ENCODE results near the gene ZNF784.

ZNF784 gene

DNA sequence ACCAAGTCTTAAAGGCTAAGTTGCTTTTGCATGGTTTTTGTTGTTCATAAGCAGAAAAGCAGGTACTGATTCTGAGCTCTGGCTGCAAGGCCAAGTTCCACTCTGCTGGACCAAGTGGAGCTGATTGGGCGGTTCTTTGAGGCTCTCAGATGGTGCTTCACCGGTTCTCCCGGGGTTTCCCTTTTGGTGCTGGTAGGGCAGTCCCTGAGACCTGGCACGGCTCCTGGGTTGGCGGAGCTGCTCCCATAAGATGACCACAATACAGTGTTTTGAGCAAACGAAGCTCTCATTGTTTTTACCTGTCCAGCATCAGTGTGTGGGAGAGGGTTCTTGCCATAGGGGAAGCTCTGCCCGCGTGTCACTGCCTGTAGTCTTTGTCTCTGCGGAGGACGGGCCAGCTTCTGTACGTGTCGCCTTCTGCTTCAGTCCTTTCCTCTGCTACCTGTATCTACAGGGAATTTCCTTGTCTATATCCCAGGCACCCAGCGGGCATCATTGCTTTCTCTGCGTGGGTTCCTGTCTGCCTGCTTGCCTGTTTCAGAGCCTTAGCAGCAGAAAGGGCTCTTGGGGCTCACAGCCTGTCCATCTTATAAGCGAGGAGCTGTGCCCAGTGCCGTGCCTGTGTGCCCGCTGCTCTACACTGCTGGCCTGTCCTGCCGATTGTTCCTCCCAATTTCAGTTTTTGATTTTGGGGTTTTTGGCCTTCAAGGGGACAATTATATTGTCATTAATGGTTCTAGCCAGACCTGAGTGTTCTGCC, 32.8 kb upstream of the ZNF784 start:
- DNase-seq: no peak

DNA sequence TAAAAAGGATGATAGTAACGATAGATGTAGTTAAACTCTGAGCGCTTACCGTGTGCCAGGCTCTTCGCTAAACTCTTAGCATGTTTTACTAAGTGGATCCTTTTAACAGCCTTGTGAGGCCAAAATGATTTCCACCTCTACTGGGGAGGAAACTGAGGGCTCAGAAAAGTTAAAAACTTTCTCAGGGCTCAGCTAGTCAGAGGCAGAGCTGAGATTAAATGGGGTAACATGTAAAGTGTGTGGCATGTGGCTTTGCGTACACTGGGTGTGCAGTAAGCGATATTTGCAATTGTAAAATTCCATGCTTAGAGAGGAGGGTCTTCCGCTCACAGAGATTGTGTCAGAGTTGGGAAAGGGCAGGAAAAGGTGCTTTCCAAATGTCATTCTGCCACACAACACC, 32.2 kb upstream of the ZNF784 start:
- DNase-seq: no peak

DNA sequence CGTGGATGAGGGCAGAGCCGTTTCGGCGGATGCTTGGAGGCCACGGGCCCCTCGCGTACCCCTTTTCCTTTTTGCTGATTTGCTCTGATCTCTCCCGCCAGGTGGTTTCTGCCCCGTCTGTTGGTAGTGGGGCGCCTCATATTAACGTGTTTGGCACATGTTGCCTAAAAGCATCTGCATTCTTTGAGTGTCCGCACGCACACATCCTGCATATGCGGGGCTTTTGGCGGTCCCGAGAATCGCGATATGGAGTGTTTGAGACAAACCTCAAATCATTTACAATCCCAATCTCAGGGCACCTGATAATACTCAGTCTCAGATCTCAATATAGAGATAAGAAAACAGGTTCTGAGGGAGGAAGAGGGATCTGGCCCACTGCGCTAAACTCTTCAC, 31.3 kb upstream of the ZNF784 start:
- DNase-seq: no peak

DNA sequence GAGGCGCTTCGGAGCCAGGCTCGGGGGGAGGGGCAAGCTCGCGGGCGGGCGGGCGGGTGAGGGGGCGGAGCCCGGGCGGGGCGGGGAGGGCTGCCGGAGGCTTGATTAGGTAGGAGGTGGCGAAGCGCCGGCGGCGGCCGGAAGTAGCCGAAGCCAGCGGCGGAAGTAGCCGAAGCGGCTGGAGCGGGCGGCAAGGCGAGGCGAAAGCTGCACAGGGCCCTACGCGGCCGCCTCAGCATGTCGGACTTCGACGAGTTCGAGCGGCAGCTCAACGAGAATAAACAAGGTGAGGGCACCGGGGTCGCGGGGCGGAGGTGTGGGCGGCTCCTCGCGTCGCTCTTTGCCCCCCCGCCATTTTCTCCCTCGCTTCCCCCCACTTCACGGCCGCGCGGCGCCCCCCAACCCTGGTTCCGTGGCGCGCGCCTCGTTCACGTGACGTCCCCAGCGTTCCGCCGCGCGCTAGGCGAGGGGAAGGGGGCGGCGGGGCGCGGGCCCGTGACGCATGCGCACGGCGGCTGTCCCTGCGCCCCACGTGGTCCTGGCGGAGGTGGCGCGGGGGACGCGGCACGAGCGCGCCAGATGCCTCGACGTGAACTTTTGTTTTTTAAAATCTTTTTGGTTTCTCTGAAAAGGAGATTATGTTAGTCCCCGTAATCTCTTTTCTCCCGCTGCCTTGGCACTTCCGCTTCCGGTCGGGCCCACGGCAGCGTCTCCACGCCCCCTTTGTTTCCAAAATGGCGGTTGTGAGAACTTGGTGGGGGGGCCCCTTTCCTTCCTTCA, 30.7 kb upstream of the ZNF784 start, which contains the start of gene U2AF2:
Gene U2AF2 (plus strand): TSS at position 168 of the 780 bp plus-strand sequence. CDS start 70 bp downstream, at position 238.
- DNase-seq: peak in 55 of 58 donors; percentile 52 to 98 (median 95)

DNA sequence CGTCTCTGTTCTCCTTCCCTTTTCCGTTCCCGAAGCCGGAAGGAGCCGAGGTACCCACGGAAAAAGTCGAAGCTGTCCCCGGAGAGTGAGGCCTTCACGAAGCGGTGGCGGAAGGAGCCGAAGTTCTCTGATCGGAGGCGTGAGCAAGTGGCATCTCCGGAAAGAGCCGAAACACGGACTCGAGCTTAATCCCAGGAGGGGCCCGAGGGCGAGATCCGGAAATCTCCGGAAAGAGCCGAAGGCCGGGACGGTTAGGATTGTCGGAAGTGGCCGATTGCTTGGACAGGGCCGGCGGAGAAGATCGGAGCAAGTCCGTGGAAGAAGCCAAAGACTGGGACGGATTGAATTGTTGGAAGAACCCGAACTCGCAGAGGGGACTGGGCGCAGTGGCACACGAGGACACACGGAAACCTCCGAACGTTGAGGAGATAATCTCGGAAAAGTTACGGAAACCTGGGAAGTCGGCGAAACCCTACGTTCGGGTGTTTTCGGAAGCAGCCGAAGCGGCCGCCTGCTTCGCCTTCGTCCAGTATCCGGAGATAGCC, 30.0 kb upstream of the ZNF784 start:
- peak; percentile 88 to 99 (median 97) for DNase-seq

DNA sequence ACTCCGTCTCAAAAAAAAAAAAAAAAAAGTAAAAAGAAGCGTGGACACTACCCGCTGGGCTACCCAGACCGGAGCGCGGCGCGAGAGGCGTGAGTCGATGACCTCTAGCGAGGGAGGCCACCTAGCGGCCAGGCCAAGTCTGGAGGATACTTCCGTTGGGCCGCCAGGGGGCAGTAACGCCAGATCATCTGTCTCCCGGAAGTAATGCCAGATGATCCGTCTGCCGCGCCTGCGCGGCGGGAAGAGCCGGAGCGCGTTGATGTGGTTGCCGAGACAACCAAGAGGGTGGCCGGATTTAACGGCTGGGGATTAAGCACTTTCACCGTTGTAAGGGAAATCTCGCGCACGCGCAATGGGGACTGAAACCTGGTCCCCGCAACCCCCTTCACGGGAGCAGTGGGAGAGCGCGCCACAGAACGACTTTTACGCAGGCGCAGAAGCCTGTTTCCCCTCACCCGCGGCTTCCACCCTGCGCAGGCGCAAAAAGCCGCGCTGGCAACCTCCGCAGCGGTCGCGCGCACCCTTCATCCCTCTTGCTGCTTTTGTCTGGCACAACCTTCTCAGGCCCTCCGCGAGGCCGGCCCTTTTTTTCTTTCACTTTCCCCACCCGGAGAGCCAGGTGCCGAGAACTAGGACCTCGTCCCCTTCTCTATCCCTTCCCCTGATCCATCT, 29.4 kb upstream of the ZNF784 start:
- DNase-seq: peak; percentile 86 to 100 (median 97)

DNA sequence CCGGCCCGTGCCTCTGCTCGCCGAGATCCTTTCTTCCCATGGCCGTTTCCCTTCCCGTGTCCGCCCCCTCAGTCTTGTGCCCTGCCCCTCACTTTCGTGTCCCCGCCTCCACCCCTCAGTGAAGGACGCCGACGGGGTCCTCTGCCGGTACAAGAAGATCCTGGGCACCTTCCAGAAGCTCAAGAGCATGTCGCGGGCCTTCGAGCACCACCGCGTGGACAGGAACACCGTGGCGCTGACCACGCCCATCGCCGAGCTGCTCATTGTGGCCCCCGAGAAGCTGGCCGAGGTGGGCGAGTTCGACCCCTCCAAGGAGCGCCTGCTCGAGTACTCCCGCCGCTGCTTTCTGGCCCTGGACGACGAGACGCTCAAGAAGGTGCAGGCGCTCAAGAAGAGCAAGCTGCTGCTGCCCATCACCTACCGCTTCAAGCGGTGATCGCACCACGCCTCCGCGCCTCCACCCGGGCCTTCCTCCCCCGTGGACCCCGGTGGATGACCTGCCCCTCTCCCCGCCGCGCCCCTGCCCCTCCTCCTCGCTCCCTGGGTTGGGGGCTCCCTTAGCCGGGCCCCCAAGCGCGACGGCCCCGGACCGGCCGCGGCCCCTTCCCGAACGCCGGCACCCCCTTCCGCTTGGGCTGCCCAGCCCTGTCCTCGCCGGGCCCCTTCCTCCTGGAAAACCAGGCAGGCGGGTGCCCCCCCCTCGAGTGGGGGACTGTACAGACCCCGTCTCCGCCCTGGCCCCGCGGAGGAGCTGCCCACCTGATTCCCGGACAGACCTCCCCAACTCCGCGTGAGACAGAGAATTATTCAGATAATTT, 28.2 kb upstream of the ZNF784 start:
- DNase-seq: peak in 1 of 58 donors; percentile 21

DNA sequence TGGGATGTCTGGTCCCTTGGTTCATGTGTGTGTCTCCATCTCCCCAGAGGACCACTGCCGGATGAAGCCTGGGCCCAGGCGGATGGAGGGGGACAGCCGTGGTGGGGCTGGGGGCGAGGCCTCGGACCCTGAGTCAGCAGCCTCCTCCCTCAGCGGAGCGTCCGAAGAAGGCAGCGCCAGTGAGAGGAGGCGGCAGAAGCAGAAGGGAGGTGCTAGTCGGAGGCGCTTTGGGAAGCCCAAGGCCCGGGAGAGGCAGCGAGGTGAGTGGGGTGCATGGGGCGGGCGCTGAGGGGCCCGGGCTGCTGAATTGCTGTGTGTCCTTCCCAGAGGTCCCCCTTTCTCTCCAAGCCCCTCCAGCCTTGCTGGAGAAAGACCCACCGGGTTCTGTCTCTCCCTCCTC, 26.9 kb upstream of the ZNF784 start:
- DNase-seq: no peak

DNA sequence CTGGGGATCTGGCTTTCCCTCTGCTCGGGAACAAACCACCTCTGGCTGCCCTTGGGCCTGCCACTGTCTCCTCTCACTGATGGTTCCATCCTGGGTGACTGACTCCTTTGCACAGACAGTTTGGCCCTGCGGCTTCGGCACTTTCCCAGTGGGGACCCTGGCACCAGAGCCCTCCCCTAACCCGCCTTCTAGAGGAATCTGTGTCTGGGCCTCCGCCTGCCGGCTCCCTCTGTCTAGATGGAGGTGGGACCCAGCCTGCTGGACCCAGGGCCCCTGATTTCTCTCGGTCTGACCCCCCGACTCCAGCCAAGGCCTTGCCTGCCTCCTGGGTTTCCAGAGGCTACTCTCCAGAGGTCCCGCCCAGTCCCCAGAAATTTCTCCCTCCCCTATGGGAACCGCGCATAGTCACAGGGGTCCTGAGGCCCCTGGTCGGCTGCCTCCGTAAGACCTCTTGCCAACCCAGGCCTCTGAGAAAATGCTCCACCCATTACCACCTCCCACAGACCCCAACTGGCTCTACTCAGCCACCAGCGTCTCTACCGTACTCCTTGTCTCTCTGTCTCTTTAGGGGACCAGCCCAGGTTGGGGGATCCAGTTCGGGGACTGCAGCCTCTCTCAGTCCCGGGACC, 26.4 kb upstream of the ZNF784 start:
- no peak for DNase-seq

DNA sequence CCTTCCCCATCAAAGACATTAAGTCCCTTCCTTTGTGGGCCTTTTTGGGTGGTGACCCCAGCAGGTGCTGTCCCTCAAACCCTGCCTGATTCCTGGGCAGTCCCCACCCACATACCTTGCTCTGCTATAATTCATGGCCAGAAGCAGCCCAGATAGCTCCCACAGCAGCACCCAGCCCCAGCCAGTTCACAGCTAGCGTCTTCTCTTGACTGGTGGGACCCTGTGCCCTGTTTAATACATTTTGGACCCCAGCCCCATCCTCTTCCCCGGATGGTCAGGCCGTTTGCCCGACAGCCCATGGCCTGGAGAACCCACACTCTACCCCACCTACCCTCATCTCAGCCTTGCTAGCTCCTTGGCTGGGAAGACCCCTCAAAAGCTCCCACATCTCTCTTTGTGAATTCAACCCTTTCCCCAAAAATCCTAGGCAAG, 25.8 kb upstream of the ZNF784 start:
- DNase-seq: no peak

DNA sequence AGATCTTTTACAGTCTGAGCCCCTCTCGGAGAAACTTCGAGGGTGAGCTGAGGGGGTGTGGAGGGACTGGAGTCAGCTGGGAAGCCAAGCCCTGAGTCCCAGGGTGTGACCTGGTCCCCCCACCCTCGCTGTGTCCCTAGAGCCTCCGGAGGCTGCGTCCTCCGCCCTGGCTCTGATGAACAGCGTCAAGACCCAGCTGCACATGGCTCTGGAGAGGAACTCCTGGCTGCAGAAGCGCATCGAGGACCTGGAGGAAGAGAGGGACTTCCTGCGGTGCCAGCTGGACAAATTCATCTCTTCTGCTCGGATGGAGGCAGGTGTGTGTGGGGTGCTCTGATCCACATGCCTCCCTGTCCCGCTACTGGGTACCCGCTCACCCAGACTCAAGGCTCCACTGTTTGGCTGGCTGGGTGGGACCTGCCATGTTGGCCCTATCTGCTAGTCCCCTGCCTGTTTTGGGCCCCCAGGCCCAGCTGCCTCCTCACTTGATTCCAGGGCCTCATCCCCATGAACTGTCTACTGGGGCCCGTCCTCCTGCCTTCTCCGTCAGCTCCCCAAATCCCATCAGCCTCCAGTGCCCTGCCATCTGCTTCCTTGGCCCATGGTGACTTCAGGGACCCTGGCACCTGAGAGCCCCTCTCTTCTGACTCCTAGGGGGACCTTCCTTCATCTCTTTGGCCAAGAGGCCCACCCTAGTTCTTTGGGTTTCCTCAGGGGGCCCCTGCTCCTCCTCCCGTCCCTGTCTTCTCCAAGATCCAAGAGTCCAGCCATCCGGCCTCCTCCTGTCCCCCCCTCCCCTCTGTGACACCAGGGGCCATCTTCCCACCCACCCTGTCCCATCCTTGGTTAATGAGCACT, 25.1 kb upstream of the ZNF784 start:
- DNase-seq: no peak

DNA sequence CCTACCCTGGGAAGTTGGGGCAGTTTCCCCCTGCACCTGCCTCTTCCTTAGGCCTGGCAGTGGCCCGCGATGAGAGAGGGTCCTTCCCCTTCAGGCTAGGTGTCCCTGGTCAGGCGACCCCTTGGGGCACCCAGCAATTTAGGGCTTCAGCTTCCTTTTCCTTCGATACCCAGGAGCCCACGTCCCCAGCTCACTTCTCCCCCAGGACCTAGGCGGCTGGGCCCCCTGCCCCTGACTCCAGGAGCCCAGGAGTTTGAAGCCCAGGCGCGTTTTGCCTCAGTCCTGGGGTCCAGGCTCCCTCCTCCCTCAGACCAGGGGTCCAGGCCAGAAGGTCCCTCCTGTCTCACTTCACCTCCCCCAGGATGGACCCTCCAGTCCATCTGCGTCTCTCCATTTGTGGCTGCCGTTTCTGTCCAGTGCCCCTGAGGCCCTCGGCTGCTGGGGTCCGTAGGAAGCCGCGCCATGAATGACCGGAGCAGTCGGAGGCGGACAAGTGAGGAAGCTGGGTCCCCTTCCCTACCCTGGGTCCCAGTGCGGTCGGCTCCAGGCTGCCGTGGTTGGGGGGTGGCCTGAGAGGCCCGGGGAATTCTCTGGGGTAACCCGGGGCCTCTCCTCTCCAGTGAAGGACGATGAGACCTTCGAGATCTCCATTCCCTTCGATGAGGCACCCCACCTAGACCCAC, 24.4 kb upstream of the ZNF784 start:
- DNase-seq: peak in 1 of 58 donors; percentile 41

DNA sequence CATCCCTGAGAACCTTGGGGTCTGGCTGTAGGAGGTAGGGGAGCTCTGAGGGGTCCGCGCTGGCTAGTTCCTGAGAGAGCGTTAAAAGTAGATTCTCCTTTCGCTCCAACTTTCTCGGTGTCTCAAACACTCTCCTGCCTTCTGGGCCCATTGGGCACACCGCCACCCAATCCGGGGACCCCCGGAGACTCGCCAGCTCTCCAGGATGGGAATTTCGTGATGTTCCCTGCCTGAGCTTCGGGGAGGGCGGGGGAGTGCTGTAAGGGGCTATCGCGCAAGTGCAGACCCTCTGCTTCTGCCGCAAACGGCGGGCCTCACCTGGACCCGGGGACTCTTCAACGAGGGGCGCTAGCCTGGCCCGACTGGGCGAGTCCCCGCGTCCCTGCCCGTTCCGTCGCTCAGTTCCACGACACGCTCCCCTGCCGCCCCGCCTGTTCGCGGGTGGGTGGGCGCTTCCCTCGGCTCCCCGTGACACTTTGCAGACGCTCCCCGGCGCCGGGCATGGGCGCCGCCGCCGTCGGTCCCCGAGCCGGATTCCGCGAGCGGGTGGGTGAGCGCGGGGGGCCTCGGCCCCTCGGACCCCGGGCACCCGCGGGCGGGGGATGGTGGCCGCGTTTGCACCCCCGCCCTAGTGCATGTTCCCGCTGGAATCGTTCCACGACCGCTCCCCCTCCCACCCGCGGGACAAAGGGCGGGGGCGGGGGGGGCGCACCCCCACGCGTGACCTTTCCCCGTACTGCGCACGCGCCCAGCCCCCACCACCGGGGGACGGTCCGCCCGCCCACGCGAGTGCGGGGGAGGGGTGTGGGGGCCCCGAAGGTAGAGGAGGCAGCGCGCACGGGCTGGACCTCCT, 23.6 kb upstream of the ZNF784 start, which contains the start of gene CCDC106:
Gene CCDC106 (plus strand): TSS at position 481 of the 853 bp plus-strand sequence. CDS start 835 bp downstream, outside the sequence.
- DNase-seq: peak in 56 of 58 donors; percentile 47 to 89 (median 72)

DNA sequence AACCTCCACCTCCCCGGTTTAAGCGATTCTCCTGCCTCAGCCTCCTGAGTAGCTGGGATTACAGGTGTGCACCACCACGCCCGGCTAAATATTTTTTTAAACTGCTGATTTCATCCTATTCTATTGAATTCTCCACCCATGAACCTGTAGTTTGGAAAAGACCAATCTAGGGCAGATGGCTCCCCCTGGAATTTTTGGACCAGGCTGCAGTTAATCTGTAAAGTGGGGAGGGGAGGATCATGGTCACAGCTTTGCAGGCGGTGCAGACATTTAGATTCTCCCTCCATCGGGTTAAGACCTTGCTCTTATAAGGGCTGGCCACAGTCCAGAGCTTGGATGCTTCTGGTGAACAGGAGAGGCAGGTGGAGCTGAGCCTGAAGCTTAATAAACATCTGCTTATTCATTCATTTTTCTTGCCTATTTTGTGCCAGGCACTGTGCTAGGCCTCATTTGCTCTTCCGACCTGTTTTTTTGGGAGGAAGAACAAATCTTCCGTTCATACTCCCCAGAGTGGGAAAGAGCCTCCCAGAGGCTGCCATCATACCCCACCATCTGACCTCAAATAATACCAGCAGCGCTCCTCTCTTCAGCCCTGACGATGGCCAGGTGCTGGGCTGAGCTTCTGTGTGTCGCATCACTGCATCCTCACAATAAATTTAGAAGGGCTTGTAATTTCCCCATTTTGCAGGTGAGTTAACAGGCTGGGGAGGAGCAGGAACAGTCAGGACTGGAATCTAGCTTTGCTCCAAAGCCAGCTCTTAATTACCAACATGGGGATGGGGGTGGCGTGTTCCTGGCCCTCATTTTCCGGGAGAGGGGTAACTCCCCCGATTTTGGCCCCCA, 22.7 kb upstream of the ZNF784 start:
- peak in 1 of 58 donors; percentile 15 for DNase-seq

DNA sequence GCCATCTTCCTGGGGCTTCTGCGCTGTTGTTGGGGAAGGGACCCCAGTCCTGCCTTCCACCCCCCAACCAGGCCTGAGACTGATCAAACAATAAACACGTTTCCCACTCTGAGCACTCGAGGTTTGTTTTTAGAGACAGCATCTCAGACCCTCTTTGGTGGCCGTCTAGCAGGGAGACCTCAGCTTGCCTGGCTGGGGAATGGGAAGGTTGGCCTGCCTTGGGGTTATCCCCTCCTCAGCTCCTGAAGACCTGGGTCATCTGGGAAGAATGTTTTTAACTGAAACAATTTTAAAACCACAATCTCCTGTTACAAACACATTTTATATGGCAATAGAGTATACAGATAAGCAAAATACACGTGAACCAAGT, 21.1 kb upstream of the ZNF784 start:
- DNase-seq: no peak

DNA sequence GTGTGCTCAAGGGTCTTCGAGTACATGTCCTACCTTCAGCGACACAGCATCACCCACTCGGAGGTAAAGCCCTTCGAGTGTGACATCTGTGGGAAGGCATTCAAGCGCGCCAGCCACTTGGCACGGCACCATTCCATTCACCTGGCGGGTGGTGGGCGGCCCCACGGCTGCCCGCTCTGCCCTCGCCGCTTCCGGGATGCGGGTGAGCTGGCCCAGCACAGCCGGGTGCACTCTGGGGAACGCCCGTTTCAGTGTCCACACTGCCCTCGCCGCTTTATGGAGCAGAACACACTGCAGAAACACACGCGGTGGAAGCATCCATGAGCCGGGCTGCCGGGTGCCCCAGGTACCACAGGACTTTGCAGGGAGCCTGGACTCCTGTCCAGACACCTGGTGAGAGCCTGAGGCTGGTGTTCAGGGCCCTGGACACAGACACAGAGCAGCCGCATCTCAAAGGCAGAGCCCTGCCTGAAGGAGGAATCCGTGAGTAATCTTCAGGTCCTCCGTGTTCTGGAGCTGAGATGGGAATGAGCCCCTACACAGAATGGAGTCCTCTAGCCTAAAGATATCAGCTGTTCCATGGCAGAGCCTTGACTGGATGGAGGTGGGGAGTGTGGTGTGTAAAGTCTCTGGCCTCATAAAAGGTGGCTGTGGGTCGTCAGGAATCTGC, 20.6 kb upstream of the ZNF784 start:
- DNase-seq: no peak

All from anterior cingulate cortex (tissue), 58 donors.